Hepatocyte (in vitro differentiated cells): ENCODE results near the gene C4orf17. TPM values are rescaled to one million over a fixed set of nuclear protein-coding genes. Genes with fewer than 3 reads are reported as not detected.

Experiments used
- DNase-seq: peaks from one replicate; pipeline ENCODE4 v3.0.0-alpha.2; 2016; ENCODE audit warnings: low spot score
- H2AFZ ChIP-seq: fragments of 200-600 bp; sonication (generic); 2 replicates; pipeline ENCODE4 v1.6.0; 2016; ENCODE audit warnings: antibody characterized with exemption, mild to moderate bottlenecking
- H3K27ac ChIP-seq: fragments of 200-600 bp; sonication (generic); 2 replicates; pipeline ENCODE4 v1.5.1; 2016; ENCODE audit warnings: mild to moderate bottlenecking
- H3K27me3 ChIP-seq: fragments of 200-600 bp; sonication (generic); 2 replicates; pipeline ENCODE4 v1.6.1; 2016
- H3K36me3 ChIP-seq: fragments of 200-600 bp; sonication (generic); replicated peaks from 2 replicates; pipeline ENCODE4 v1.5.1; 2016; ENCODE audit warnings: low read depth; ENCODE audit not compliant: insufficient read depth
- H3K4me1 ChIP-seq: fragments of 200-600 bp; sonication (generic); 2 replicates; pipeline ENCODE4 v1.5.1; 2016; ENCODE audit warnings: mild to moderate bottlenecking, moderate library complexity; ENCODE audit not compliant: insufficient read depth
- H3K4me2 ChIP-seq: fragments of 200-600 bp; sonication (generic); 2 replicates; pipeline ENCODE4 v1.6.0; 2016
- H3K4me3 ChIP-seq: fragments of 200-600 bp; sonication (generic); 2 replicates; pipeline ENCODE4 v1.5.1; 2016; ENCODE audit warnings: mild to moderate bottlenecking
- H3K79me2 ChIP-seq: fragments of 200-600 bp; sonication (generic); 2 replicates; pipeline ENCODE4 v1.6.0; 2017; ENCODE audit warnings: mild to moderate bottlenecking
- H3K9me2 ChIP-seq: fragments of 200-600 bp; sonication (generic); replicated peaks from 2 replicates; pipeline ENCODE4 v1.6.0; 2017; ENCODE audit warnings: mild to moderate bottlenecking; ENCODE audit not compliant: insufficient read depth
- H3K9me3 ChIP-seq: fragments of 200-600 bp; sonication (generic); 2 replicates; pipeline ENCODE4 v1.5.1; 2016; ENCODE audit warnings: low read depth, mild to moderate bottlenecking
- H4K20me1 ChIP-seq: fragments of 200-600 bp; sonication (generic); 2 replicates; pipeline ENCODE4 v1.6.0; 2016; ENCODE audit warnings: mild to moderate bottlenecking; ENCODE audit not compliant: insufficient read depth, poor library complexity, severe bottlenecking
- EZH2 ChIP-seq: fragments of 200-600 bp; sonication (generic); IDR thresholded peaks from 2 replicates; pipeline ENCODE4 v1.6.1; 2016; ENCODE audit warnings: antibody characterized with exemption, mild to moderate bottlenecking, borderline replicate concordance
- EZH2phosphoT487 ChIP-seq: fragments of 200-600 bp; sonication (generic); IDR thresholded peaks from one replicate; pipeline ENCODE4 v1.6.1; 2018; ENCODE audit warnings: antibody characterized with exemption, mild to moderate bottlenecking, low read depth, moderate library complexity; ENCODE audit not compliant: unreplicated experiment, severe bottlenecking
- WGBS: methylation state at CpG from one replicate; pipeline ENCODE4 v1.1.6; 2016; ENCODE audit warnings: low lambda C conversion rate; ENCODE audit errors: missing lambda C conversion rate; 5-methylcytosine and 5-hydroxymethylcytosine counted together
- polyA plus RNA-seq: library from polyadenylated mRNA; unstranded; fragments of >200 nt; fragmentation: Nextera tagmentation; extraction: Ambion mirVana; gene quantifications from 2 replicates; pipeline ENCODE4 v1.2.1, GENCODE V29; 2016
- total RNA-seq: library from RNA; depleted of rRNA; stranded (reverse); fragments of >200 nt; gene quantifications from 2 replicates; pipeline ENCODE4 v1.2.3, GENCODE V29; 2014
- TF ChIP-seq, protein P1 (sequence below): fragments of 200-600 bp; sonication (generic); IDR thresholded peaks from 2 replicates; pipeline ENCODE4 v1.5.1; 2016; ENCODE audit warnings: antibody characterized with exemption, mild to moderate bottlenecking; ENCODE audit not compliant: poor library complexity

Gene C4orf17
- total RNA-seq (not detected in 2 replicates), polyA plus RNA-seq (not detected in 2 replicates)

- H2AFZ ChIP-seq: no peak within 1 kb of the TSS
Observed at GRCh38 chr4:99510721-99511120, at the start of gene C4orf17. C4orf17 (plus strand) TSS chr4:99511021; CDS start chr4:99513082, 2,061 bp downstream.

DNA sequence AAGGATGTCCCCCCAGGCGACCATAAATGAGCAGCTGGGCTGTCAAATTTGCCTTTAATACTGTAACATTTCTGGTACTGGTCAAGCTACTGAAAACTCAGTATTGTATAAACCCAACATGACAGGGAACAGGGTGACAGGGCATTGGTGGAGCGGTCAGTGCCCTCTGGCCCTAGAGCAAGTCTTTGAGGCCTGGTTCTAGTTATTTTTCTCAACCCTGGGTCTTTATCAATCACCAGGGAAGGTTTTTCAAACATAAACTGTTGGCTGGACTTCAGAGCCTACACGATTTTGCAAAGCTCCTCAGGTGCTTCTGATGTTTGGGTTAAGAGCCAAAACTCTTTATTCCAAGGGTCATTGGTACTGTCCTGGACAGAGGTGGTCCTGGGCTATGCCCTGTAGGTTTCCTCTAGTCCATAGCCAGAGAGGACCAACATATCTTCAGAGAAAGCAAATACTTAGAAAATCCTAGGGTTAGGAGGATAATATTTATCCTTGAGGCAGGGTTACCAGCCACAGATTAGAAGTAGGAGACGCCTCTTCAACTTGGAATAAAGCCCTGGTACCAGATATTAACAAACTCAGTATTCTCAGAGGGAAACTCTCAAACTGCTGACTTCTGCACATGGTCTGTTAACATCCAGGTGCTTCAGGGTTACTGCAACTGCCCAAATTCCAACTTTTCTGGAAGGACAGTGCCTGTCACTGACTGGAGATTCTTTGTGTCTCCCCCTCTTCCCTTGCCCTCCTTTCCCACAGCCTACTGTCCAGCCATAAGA lies 49.0 kb upstream of the C4orf17 start:
- Histone ChIP-seq H3K36me3 (no peaks in the 10 kb centered on the region), H3K27me3 (no peaks in the 10 kb centered on the region), H3K27ac (no peak overlapping the region), H3K9me3 (no peaks in the 10 kb centered on the region), H3K79me2 (no peaks in the 10 kb centered on the region), H3K9me2 (no peaks in the 10 kb centered on the region), H3K4me2 (no peak overlapping the region), H4K20me1 (no peaks in the 10 kb centered on the region), H3K4me1 (no peaks in the 10 kb centered on the region), H3K4me3 (no peak overlapping the region), H2AFZ (no peak overlapping the region)
- TF ChIP-seq, protein P1, sequence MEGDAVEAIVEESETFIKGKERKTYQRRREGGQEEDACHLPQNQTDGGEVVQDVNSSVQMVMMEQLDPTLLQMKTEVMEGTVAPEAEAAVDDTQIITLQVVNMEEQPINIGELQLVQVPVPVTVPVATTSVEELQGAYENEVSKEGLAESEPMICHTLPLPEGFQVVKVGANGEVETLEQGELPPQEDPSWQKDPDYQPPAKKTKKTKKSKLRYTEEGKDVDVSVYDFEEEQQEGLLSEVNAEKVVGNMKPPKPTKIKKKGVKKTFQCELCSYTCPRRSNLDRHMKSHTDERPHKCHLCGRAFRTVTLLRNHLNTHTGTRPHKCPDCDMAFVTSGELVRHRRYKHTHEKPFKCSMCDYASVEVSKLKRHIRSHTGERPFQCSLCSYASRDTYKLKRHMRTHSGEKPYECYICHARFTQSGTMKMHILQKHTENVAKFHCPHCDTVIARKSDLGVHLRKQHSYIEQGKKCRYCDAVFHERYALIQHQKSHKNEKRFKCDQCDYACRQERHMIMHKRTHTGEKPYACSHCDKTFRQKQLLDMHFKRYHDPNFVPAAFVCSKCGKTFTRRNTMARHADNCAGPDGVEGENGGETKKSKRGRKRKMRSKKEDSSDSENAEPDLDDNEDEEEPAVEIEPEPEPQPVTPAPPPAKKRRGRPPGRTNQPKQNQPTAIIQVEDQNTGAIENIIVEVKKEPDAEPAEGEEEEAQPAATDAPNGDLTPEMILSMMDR: no peak
- no peak for TF ChIP-seq EZH2phosphoT487
- no peak for TF ChIP-seq EZH2
- no peak for DNase-seq
- WGBS: 52% methylated on average over 4 of the region's 4 CpGs

More at GRCh38 chr4:99510721-99511120, at the start of gene C4orf17:
- H3K9me2 ChIP-seq: no peaks in the 10 kb centered on the region
- no peaks in the 10 kb centered on the region for H3K4me1 ChIP-seq
- DNase-seq: no peak
- no peak for TF ChIP-seq EZH2
- no peak for TF ChIP-seq EZH2phosphoT487
- TF ChIP-seq, protein P1: no peak
- no peaks in the 10 kb centered on the region for H3K36me3 ChIP-seq
- H3K9me3 ChIP-seq: no peaks in the 10 kb centered on the region
- no peaks in the 10 kb centered on the region for H4K20me1 ChIP-seq
- WGBS: 76% methylated on average over 4 of the region's 4 CpGs
- no peak within 1 kb of the TSS for H3K27ac ChIP-seq
- no peaks in the 10 kb centered on the region for H3K27me3 ChIP-seq
- no peak within 1 kb of the TSS for H3K4me2 ChIP-seq
- no peak within 1 kb of the TSS for H3K4me3 ChIP-seq
- no peaks in the 10 kb centered on the region for H3K79me2 ChIP-seq

- TF ChIP-seq EZH2: no peak
- TF ChIP-seq, protein P1: peak; percentile 89
- H2AFZ ChIP-seq: no peak overlapping the region
- H3K4me1 ChIP-seq: no peaks in the 10 kb centered on the region
- H3K36me3 ChIP-seq: no peaks in the 10 kb centered on the region
- no peak overlapping the region for H3K4me3 ChIP-seq
- H3K27me3 ChIP-seq: no peaks in the 10 kb centered on the region
- H4K20me1 ChIP-seq: no peaks in the 10 kb centered on the region
- no peak overlapping the region for H3K27ac ChIP-seq
- no peaks in the 10 kb centered on the region for H3K9me3 ChIP-seq
- no peaks in the 10 kb centered on the region for H3K79me2 ChIP-seq
- peak; percentile 77 for DNase-seq
- no peaks in the 10 kb centered on the region for H3K9me2 ChIP-seq
- 31% methylated on average over 4 of the region's 4 CpGs for WGBS
- H3K4me2 ChIP-seq: no peak overlapping the region
Observed at GRCh38 chr4:99462875-99463464, 47.9 kb upstream of the C4orf17 start.
